ENCODE results near the gene SOX8.

Gene SOX8

GRCh38 chr16:981695-982144 lies at the start of gene SOX8:
Gene SOX8, plus strand, starts transcription at chr16:981770. Its CDS starts 153 bp downstream, at chr16:981923.
- peak within 1 kb of the TSS; percentile 48 for H3K4me3 ChIP-seq (ENCODE audit: low read length)
- no CpG with 5 or more reads among the region's 80 CpGs for WGBS (ENCODE audit: insufficient coverage, insufficient read length)

GRCh38 chr16:932831-933330 lies 48.7 kb upstream of the SOX8 start:
- Histone ChIP-seq H3K27me3 (ENCODE audit: control insufficient read depth, insufficient read depth, low read length) (no peaks in the 10 kb centered on the region), H3K4me3 (ENCODE audit: low read length) (no peak overlapping the region), H3K27ac (ENCODE audit: low read length) (no peak overlapping the region), H3K9me3 (ENCODE audit: control insufficient read depth, insufficient read depth, low read length) (no peaks in the 10 kb centered on the region), H3K36me3 (ENCODE audit: control insufficient read depth, insufficient read depth, low read length) (no peaks in the 10 kb centered on the region), H3K4me1 (ENCODE audit: control insufficient read depth, insufficient read depth, low read length) (peaks cover 6% of the 10 kb centered on the region)
- whole genome bisulfite sequencing (ENCODE audit: insufficient coverage, insufficient read length), result no CpG with 5 or more reads among the region's 21 CpGs
- DNase-seq (ENCODE audit: low read depth, low spot score), result no peak

More at GRCh38 chr16:981695-982144, at the start of gene SOX8:
- H3K9me3 ChIP-seq (ENCODE audit: control insufficient read depth, insufficient read depth, low read length), result no peaks in the 10 kb centered on the region
- H3K27me3 ChIP-seq (ENCODE audit: control insufficient read depth, insufficient read depth, low read length), result peaks cover 16% of the 10 kb centered on the region; the same call in 1 of the 2 replicates
- no peaks in the 10 kb centered on the region; the same call in 1 of the 2 replicates for H3K36me3 ChIP-seq (ENCODE audit: control insufficient read depth, insufficient read depth, low read length)
- no peak within 1 kb of the TSS for H3K27ac ChIP-seq (ENCODE audit: low read length)
- no peak for DNase-seq (ENCODE audit: low read depth, low spot score)
- H3K4me1 ChIP-seq (ENCODE audit: control insufficient read depth, insufficient read depth, low read length), result peaks cover 5% of the 10 kb centered on the region; the same call in 1 of the 2 replicates

- no peaks in the 10 kb centered on the region for H3K36me3 ChIP-seq (ENCODE audit: control insufficient read depth, insufficient read depth, low read length)
- no peak overlapping the region for H3K27ac ChIP-seq (ENCODE audit: low read length)
- peaks cover 6% of the 10 kb centered on the region for H3K4me1 ChIP-seq (ENCODE audit: control insufficient read depth, insufficient read depth, low read length)
- no peaks in the 10 kb centered on the region for H3K27me3 ChIP-seq (ENCODE audit: control insufficient read depth, insufficient read depth, low read length)
- no peak for DNase-seq (ENCODE audit: low read depth, low spot score)
- WGBS (ENCODE audit: insufficient coverage, insufficient read length), result no CpG with 5 or more reads among the region's 15 CpGs
- H3K9me3 ChIP-seq (ENCODE audit: control insufficient read depth, insufficient read depth, low read length), result no peaks in the 10 kb centered on the region
- H3K4me3 ChIP-seq (ENCODE audit: low read length), result no peak overlapping the region
Observed at GRCh38 chr16:933581-933980, 48.0 kb upstream of the SOX8 start.

- peaks cover 5% of the 10 kb centered on the region for H3K4me1 ChIP-seq (ENCODE audit: control insufficient read depth, insufficient read depth, low read length)
- no peaks in the 10 kb centered on the region for H3K27me3 ChIP-seq (ENCODE audit: control insufficient read depth, insufficient read depth, low read length)
- H3K9me3 ChIP-seq (ENCODE audit: control insufficient read depth, insufficient read depth, low read length), result no peaks in the 10 kb centered on the region
- DNase-seq (ENCODE audit: low read depth, low spot score), result no peak
- H3K36me3 ChIP-seq (ENCODE audit: control insufficient read depth, insufficient read depth, low read length), result no peaks in the 10 kb centered on the region
- WGBS (ENCODE audit: insufficient coverage, insufficient read length), result no CpG with 5 or more reads among the region's 10 CpGs
- no peak overlapping the region for H3K4me3 ChIP-seq (ENCODE audit: low read length)
- H3K27ac ChIP-seq (ENCODE audit: low read length), result no peak overlapping the region
Observed at GRCh38 chr16:934178-934577, 47.4 kb upstream of the SOX8 start.

GRCh38 chr16:935684-936083 lies 45.9 kb upstream of the SOX8 start:
- WGBS (ENCODE audit: insufficient coverage, insufficient read length), result no CpG with 5 or more reads among the region's 11 CpGs
- H3K4me1 ChIP-seq (ENCODE audit: control insufficient read depth, insufficient read depth, low read length), result no peaks in the 10 kb centered on the region; the same call in 1 of the 2 replicates
- H3K27me3 ChIP-seq (ENCODE audit: control insufficient read depth, insufficient read depth, low read length), result no peaks in the 10 kb centered on the region
- no peak overlapping the region for H3K27ac ChIP-seq (ENCODE audit: low read length)
- no peaks in the 10 kb centered on the region for H3K9me3 ChIP-seq (ENCODE audit: control insufficient read depth, insufficient read depth, low read length)
- H3K4me3 ChIP-seq (ENCODE audit: low read length), result no peak overlapping the region
- H3K36me3 ChIP-seq (ENCODE audit: control insufficient read depth, insufficient read depth, low read length), result no peaks in the 10 kb centered on the region
- DNase-seq (ENCODE audit: low read depth, low spot score), result no peak

- H3K36me3 ChIP-seq (ENCODE audit: control insufficient read depth, insufficient read depth, low read length), result no peaks in the 10 kb centered on the region
- WGBS (ENCODE audit: insufficient coverage, insufficient read length), result no CpG with 5 or more reads among the region's 8 CpGs
- H3K4me1 ChIP-seq (ENCODE audit: control insufficient read depth, insufficient read depth, low read length), result no peaks in the 10 kb centered on the region; the same call in 1 of the 2 replicates
- no peaks in the 10 kb centered on the region for H3K27me3 ChIP-seq (ENCODE audit: control insufficient read depth, insufficient read depth, low read length)
- H3K27ac ChIP-seq (ENCODE audit: low read length), result no peak overlapping the region
- no peaks in the 10 kb centered on the region for H3K9me3 ChIP-seq (ENCODE audit: control insufficient read depth, insufficient read depth, low read length)
- H3K4me3 ChIP-seq (ENCODE audit: low read length), result no peak overlapping the region
- DNase-seq (ENCODE audit: low read depth, low spot score), result no peak
Observed at GRCh38 chr16:937311-937710, 44.3 kb upstream of the SOX8 start.

GRCh38 chr16:937723-938122 lies 43.8 kb upstream of the SOX8 start:
- Histone ChIP-seq H3K4me1 (ENCODE audit: control insufficient read depth, insufficient read depth, low read length) (no peaks in the 10 kb centered on the region; the same call in 1 of the 2 replicates), H3K4me3 (ENCODE audit: low read length) (no peak overlapping the region), H3K9me3 (ENCODE audit: control insufficient read depth, insufficient read depth, low read length) (no peaks in the 10 kb centered on the region), H3K27ac (ENCODE audit: low read length) (no peak overlapping the region), H3K36me3 (ENCODE audit: control insufficient read depth, insufficient read depth, low read length) (no peaks in the 10 kb centered on the region), H3K27me3 (ENCODE audit: control insufficient read depth, insufficient read depth, low read length) (no peaks in the 10 kb centered on the region)
- no CpG with 5 or more reads among the region's 6 CpGs for WGBS (ENCODE audit: insufficient coverage, insufficient read length)
- no peak for DNase-seq (ENCODE audit: low read depth, low spot score)

GRCh38 chr16:938136-938535 lies 43.4 kb upstream of the SOX8 start:
- Histone ChIP-seq H3K4me1 (ENCODE audit: control insufficient read depth, insufficient read depth, low read length) (no peaks in the 10 kb centered on the region; the same call in 1 of the 2 replicates), H3K27me3 (ENCODE audit: control insufficient read depth, insufficient read depth, low read length) (no peaks in the 10 kb centered on the region), H3K36me3 (ENCODE audit: control insufficient read depth, insufficient read depth, low read length) (no peaks in the 10 kb centered on the region), H3K9me3 (ENCODE audit: control insufficient read depth, insufficient read depth, low read length) (no peaks in the 10 kb centered on the region), H3K4me3 (ENCODE audit: low read length) (no peak overlapping the region), H3K27ac (ENCODE audit: low read length) (no peak overlapping the region)
- no CpG with 5 or more reads among the region's 18 CpGs for WGBS (ENCODE audit: insufficient coverage, insufficient read length)
- no peak for DNase-seq (ENCODE audit: low read depth, low spot score)

GRCh38 chr16:938752-939151 lies 42.8 kb upstream of the SOX8 start:
- no CpG with 5 or more reads among the region's 9 CpGs for WGBS (ENCODE audit: insufficient coverage, insufficient read length)
- Histone ChIP-seq H3K27ac (ENCODE audit: low read length) (no peak overlapping the region), H3K4me3 (ENCODE audit: low read length) (no peak overlapping the region)

GRCh38 chr16:939311-939710 lies 42.3 kb upstream of the SOX8 start:
- no peaks in the 10 kb centered on the region for H3K36me3 ChIP-seq (ENCODE audit: control insufficient read depth, insufficient read depth, low read length)
- H3K9me3 ChIP-seq (ENCODE audit: control insufficient read depth, insufficient read depth, low read length), result no peaks in the 10 kb centered on the region
- H3K4me1 ChIP-seq (ENCODE audit: control insufficient read depth, insufficient read depth, low read length), result no peaks in the 10 kb centered on the region; the same call in 1 of the 2 replicates
- no peak overlapping the region for H3K27ac ChIP-seq (ENCODE audit: low read length)
- no peak for DNase-seq (ENCODE audit: low read depth, low spot score)
- H3K27me3 ChIP-seq (ENCODE audit: control insufficient read depth, insufficient read depth, low read length), result no peaks in the 10 kb centered on the region
- no peak overlapping the region for H3K4me3 ChIP-seq (ENCODE audit: low read length)
- no CpG with 5 or more reads among the region's 27 CpGs for WGBS (ENCODE audit: insufficient coverage, insufficient read length)

More at GRCh38 chr16:938752-939151, 42.8 kb upstream of the SOX8 start:
- Histone ChIP-seq H3K4me1 (ENCODE audit: control insufficient read depth, insufficient read depth, low read length) (no peaks in the 10 kb centered on the region; the same call in 1 of the 2 replicates), H3K9me3 (ENCODE audit: control insufficient read depth, insufficient read depth, low read length) (no peaks in the 10 kb centered on the region), H3K27me3 (ENCODE audit: control insufficient read depth, insufficient read depth, low read length) (no peaks in the 10 kb centered on the region), H3K36me3 (ENCODE audit: control insufficient read depth, insufficient read depth, low read length) (no peaks in the 10 kb centered on the region)
- DNase-seq (ENCODE audit: low read depth, low spot score), result no peak

- DNase-seq (ENCODE audit: low read depth, low spot score), result no peak
- H3K27ac ChIP-seq (ENCODE audit: low read length), result no peak overlapping the region
- no peaks in the 10 kb centered on the region for H3K36me3 ChIP-seq (ENCODE audit: control insufficient read depth, insufficient read depth, low read length)
- no CpG with 5 or more reads among the region's 17 CpGs for WGBS (ENCODE audit: insufficient coverage, insufficient read length)
- no peak overlapping the region for H3K4me3 ChIP-seq (ENCODE audit: low read length)
- H3K27me3 ChIP-seq (ENCODE audit: control insufficient read depth, insufficient read depth, low read length), result no peaks in the 10 kb centered on the region
- H3K4me1 ChIP-seq (ENCODE audit: control insufficient read depth, insufficient read depth, low read length), result no peaks in the 10 kb centered on the region; the same call in 1 of the 2 replicates
- H3K9me3 ChIP-seq (ENCODE audit: control insufficient read depth, insufficient read depth, low read length), result no peaks in the 10 kb centered on the region
Observed at GRCh38 chr16:939941-940340, 41.6 kb upstream of the SOX8 start.
